K562 (cell line): ENCODE measurements around the gene PBRM1. TPM values are rescaled to one million over a fixed set of nuclear protein-coding genes. Genes with fewer than 3 reads are reported as not detected.

Experiments
- ATAC-seq: fragments of 200-7000 bp; cut with Tn5 transposase; 3 replicates; pipeline ENCODE4 v1.9.1; 2020; ENCODE audit warnings: moderate library complexity
- BruUV-seq: library from RNA; stranded (reverse); fragments of 400-500 nt; replicated peaks from 2 replicates; lab custom pipeline; 2021; lab: Mats Ljungman, UMichigan
- CTCF ChIA-PET: fragments of 300-600 bp; formaldehyde crosslinking; extraction: SDS; loops from one replicate; lab custom pipeline; 2021; ENCODE audit warnings: low intra/inter-chr PET ratio; lab: Yijun Ruan, JAX
- POLR2A ChIA-PET: fragments of 300-600, 350-650 bp; sonication (Branson Sonifier 250); formaldehyde crosslinking; extraction: SDS; loops from one replicate; lab custom pipeline; 2021; ENCODE audit warnings: antibody characterized with exemption, inconsistent platforms; lab: Yijun Ruan, JAX
- DNase-seq, 4 experiments: peaks; one replicate each; pipeline versions ENCODE4 v3.0.0 to v3.0.0-alpha.2; 2011 to 2018; ENCODE audit warnings: low spot score in 3 of 4, mixed read lengths in 3 of 4; ENCODE audit errors: extremely low read depth in 1 of 4
- FAIRE-seq: peaks from 2 replicates; lab custom pipeline; 2011; peaks lifted over from hg19 to GRCh38; lab: Jason Lieb, UNC
- H2AFZ ChIP-seq: 2 replicates; pipeline ENCODE4 v1.6.0; 2011; ENCODE audit warnings: low read depth, low read length, control low read depth, inconsistent platforms
- H3K27ac ChIP-seq: fragments of 200-600 bp; 3 replicates; pipeline ENCODE4 v1.8.0; 2011; ENCODE audit warnings: low read depth, mild to moderate bottlenecking, control low read depth, inconsistent platforms, low read length, moderate library complexity, mixed read lengths; ENCODE audit errors: extremely low read depth
- H3K27me3 ChIP-seq, 2 experiments: fragments of 300-600 bp in 1 of 2; 2 replicates in 1 of 2; 3 replicates in 1 of 2; pipeline versions ENCODE4 v1.6.0 to v1.8.0; 2011; ENCODE audit warnings: inconsistent platforms in 2 of 2, low read length in 2 of 2, mild to moderate bottlenecking in 1 of 2, mixed read lengths in 1 of 2, moderate library complexity in 1 of 2; ENCODE audit not compliant: control insufficient read depth in 2 of 2, insufficient read depth in 2 of 2
- H3K36me3 ChIP-seq: fragments of 300-600 bp; 3 replicates; pipeline ENCODE4 v1.8.0; 2011; ENCODE audit warnings: mild to moderate bottlenecking, low read length, inconsistent platforms; ENCODE audit not compliant: control insufficient read depth, insufficient read depth
- H3K4me1 ChIP-seq, 2 experiments: fragments of 200-600 bp in 1 of 2; replicated peaks in 1 of 2; 2 replicates in 1 of 2; 3 replicates in 1 of 2; pipeline versions ENCODE4 v1.5.1 to v1.8.0; 2011; ENCODE audit warnings: inconsistent platforms in 2 of 2, low read length in 2 of 2, mild to moderate bottlenecking in 1 of 2, mixed read lengths in 1 of 2, moderate library complexity in 1 of 2; ENCODE audit not compliant: control insufficient read depth in 2 of 2, insufficient read depth in 2 of 2
- H3K4me2 ChIP-seq: 2 replicates; pipeline ENCODE4 v1.6.1; 2011; ENCODE audit warnings: low read length, control low read depth, inconsistent platforms, mixed read lengths; ENCODE audit not compliant: insufficient read depth
- H3K4me3 ChIP-seq: fragments of 200-600 bp; sonication (generic), shearing (Covaris generic); 2 replicates; pipeline ENCODE4 v1.5.1; 2016; ENCODE audit warnings: control low read depth, inconsistent platforms
- H3K79me2 ChIP-seq: fragments of 200-600 bp; 3 replicates; pipeline ENCODE4 v1.8.0; 2011; ENCODE audit warnings: low read length, inconsistent platforms; ENCODE audit not compliant: control insufficient read depth, insufficient read depth
- H3K9ac ChIP-seq, 2 experiments: 2 replicates each; pipeline versions ENCODE4 v1.6.0 to v1.6.1; 2011; ENCODE audit warnings: low read depth in 2 of 2, low read length in 2 of 2, control low read depth in 1 of 2, inconsistent platforms in 1 of 2, mild to moderate bottlenecking in 1 of 2, mixed read lengths in 1 of 2; ENCODE audit not compliant: insufficient read depth in 1 of 2
- H3K9me1 ChIP-seq: one replicate; pipeline ENCODE4 v1.6.0; 2011; ENCODE audit warnings: inconsistent platforms, mild to moderate bottlenecking, low read length, moderate library complexity; ENCODE audit not compliant: control insufficient read depth, insufficient read depth
- H3K9me3 ChIP-seq: replicated peaks from 2 replicates; pipeline ENCODE4 v1.5.1; 2011; ENCODE audit warnings: low read depth, low read length, inconsistent platforms; ENCODE audit not compliant: control insufficient read depth, insufficient read depth
- H4K20me1 ChIP-seq: replicated peaks from 2 replicates; pipeline ENCODE4 v1.6.1; 2011; ENCODE audit warnings: low read length, inconsistent platforms, mixed read lengths; ENCODE audit not compliant: control insufficient read depth, insufficient read depth
- ADNP ChIP-seq: fragments of 200-800 bp; sonication (Bioruptor generic); IDR thresholded peaks from 2 replicates; pipeline ENCODE4 v1.6.1; 2016; ENCODE audit warnings: missing genetic modification characterization, missing compliant biosample characterization
- E2F6 ChIP-seq, 2 experiments: IDR thresholded peaks; 2 replicates each; pipeline ENCODE4 v1.6.1; 2011; ENCODE audit warnings: borderline replicate concordance in 1 of 2, control low read depth in 1 of 2, low read depth in 1 of 2, low read length in 1 of 2, mild to moderate bottlenecking in 1 of 2, mixed read lengths in 1 of 2, moderate library complexity in 1 of 2; ENCODE audit not compliant: insufficient read depth in 1 of 2, insufficient read length in 1 of 2, poor library complexity in 1 of 2, severe bottlenecking in 1 of 2; ENCODE audit errors: extremely low read depth in 1 of 2
- ELF1 ChIP-seq: fragments of 200-800 bp; sonication (Bioruptor generic); IDR thresholded peaks from 2 replicates; pipeline ENCODE4 v1.6.1; 2016; ENCODE audit warnings: missing genetic modification characterization, missing compliant biosample characterization
- ERF ChIP-seq: fragments of 450-650 bp; formaldehyde crosslinking; IDR thresholded peaks from 2 replicates; pipeline ENCODE4 v1.4.0; 2020; ENCODE audit warnings: mild to moderate bottlenecking, mixed read lengths
- ETS2 ChIP-seq: IDR thresholded peaks from 2 replicates; pipeline ENCODE4 v1.6.1; 2016; ENCODE audit warnings: borderline replicate concordance, missing genetic modification characterization, mild to moderate bottlenecking, moderate library complexity, missing compliant biosample characterization; ENCODE audit not compliant: poor library complexity, severe bottlenecking
- GATAD2A ChIP-seq: fragments of 450-650 bp; IDR thresholded peaks from 2 replicates; pipeline ENCODE4 v1.6.1; 2017
- JUND ChIP-seq, 2 experiments: IDR thresholded peaks; 2 replicates in 1 of 2; 3 replicates in 1 of 2; pipeline ENCODE4 v1.6.1; 2011; ENCODE audit warnings: borderline replicate concordance in 2 of 2, low read depth in 2 of 2, low read length in 2 of 2, improper control_type of control experiment in 1 of 2, missing biosample characterization in 1 of 2, missing genetic modification characterization in 1 of 2, missing genetic modification reagents in 1 of 2
- MAFK ChIP-seq: IDR thresholded peaks from 2 replicates; pipeline ENCODE4 v1.6.1; 2011; ENCODE audit warnings: low read length, improper control_type of control experiment
- MLLT1 ChIP-seq, 2 experiments: fragments of 450-650 bp; IDR thresholded peaks; 2 replicates each; pipeline ENCODE4 v1.6.1; 2016
- TCF3 ChIP-seq: sonication (generic); formaldehyde crosslinking; IDR thresholded peaks from 2 replicates; pipeline ENCODE4 v1.4.0; 2020; ENCODE audit warnings: mild to moderate bottlenecking, missing genetic modification reagents
- ZHX1 ChIP-seq: fragments of 150-350 bp; conservative IDR thresholded peaks from 2 replicates; pipeline ENCODE4 v1.6.1; 2014; ENCODE audit warnings: low read length
- ZNF764 ChIP-seq: fragments of 250-450 bp; sonication (Bioruptor Pico); IDR thresholded peaks from 2 replicates; pipeline ENCODE4 v1.4.0; 2020; ENCODE audit warnings: low read depth, mild to moderate bottlenecking, moderate library complexity
- ZSCAN29 ChIP-seq: fragments of 450-650 bp; IDR thresholded peaks from 2 replicates; pipeline ENCODE4 v1.6.1; 2017
- WGBS: fragments of 100-300 bp; shearing (Covaris generic); methylation state at CpG from one replicate; pipeline ENCODE4 v1.1.6; 2016; ENCODE audit warnings: low coverage, mixed read lengths; ENCODE audit not compliant: insufficient coverage; ENCODE audit errors: missing lambda C conversion rate; 5-methylcytosine and 5-hydroxymethylcytosine counted together
- in situ Hi-C: fragments of 300-500 bp; cut with MboI; formaldehyde crosslinking; loops from 4 replicates; pipeline ENCODE4 v1.15.0; 2018; ENCODE audit warnings: inconsistent platforms, mixed read lengths
- intact Hi-C: fragments of 100-400 bp; cut with micrococcal nuclease; formaldehyde crosslinking; loops from 2 replicates; pipeline ENCODE4 v1.14.2; 2022
- polyA plus RNA-seq, 8 experiments: library from polyadenylated mRNA; depleted of rRNA in 4 of 8; stranded (reverse) in 5 of 8; unstranded in 3 of 8; fragments of >200 nt; fragmentation: Nextera tagmentation in 2 of 8; fragmentation: Illumina TruSeq in 1 of 8; extraction: Ambion mirVana in 2 of 8; extraction: Trizol in 1 of 8; gene quantifications; 2 replicates each; pipeline versions ENCODE4 v1.2.1 to v1.2.3, GENCODE V29; 2011 to 2014; ENCODE audit warnings: inconsistent platforms in 1 of 8, missing spikeins in 1 of 8
- total RNA-seq, 7 experiments: library from RNA; depleted of rRNA in 6 of 7; stranded (reverse); fragments of >200 nt in 6 of 7; fragmentation: Illumina TruSeq in 2 of 7; extraction: Trizol in 2 of 7; gene quantifications; 2 replicates each; pipeline versions ENCODE4 v1.2.1 to v1.2.3, GENCODE V29; 2011 to 2021; ENCODE audit warnings: low replicate concordance in 1 of 7

The PBRM1 gene
- total and polyA plus RNA-seq, 9 of the 15 experiments (the other 6 are each of a cell fraction or from before 2014, with no cell fraction given), result 3.9 to 31.8 (median 19.0) TPM

- DNase-seq (peak in 1 of 4 experiments; percentile 4), FAIRE-seq (no peak), ATAC-seq (no peak)
- no peaks in the 10 kb centered on the region for H3K9me1 ChIP-seq
- no peak overlapping the region for H2AFZ ChIP-seq
- H3K27ac ChIP-seq, result no peak overlapping the region; the same call in 2 of the 3 replicates
- H4K20me1 ChIP-seq, result no peaks in the 10 kb centered on the region
- H3K9ac ChIP-seq, result no peak overlapping the region
- in situ Hi-C loops, result no loop called here
- H3K9me3 ChIP-seq, result no peaks in the 10 kb centered on the region
- no peaks in the 10 kb centered on the region for H3K27me3 ChIP-seq
- H3K36me3 ChIP-seq, result peaks cover 33% of the 10 kb centered on the region
- no peak overlapping the region for H3K4me2 ChIP-seq
- intact Hi-C loops, result no loop called here
- ChIA-PET CTCF (no interaction called here), POLR2A (interaction anchor here (0.9 kb wide), 1 partner anchor 77 kb away, joined by 5 read pairs; no protein-coding TSS in a partner anchor)
- no peak overlapping the region for H3K4me3 ChIP-seq
- H3K4me1 ChIP-seq, result peaks cover 0 to 3% of the 10 kb centered on the region in 2 experiments; a peak in 2 of 5 replicates
- H3K79me2 ChIP-seq, result no peaks in the 10 kb centered on the region
- BruUV-seq, result no TSS peak
- WGBS, result 81% methylated on average over 8 of the region's 8 CpGs
- TF ChIP-seq ADNP (no peak), ZNF764 (CRISPR knock-in tag) (no peak), MLLT1 (IDR thresholded peaks at IDR 0.05) (no peak), GATAD2A (no peak), JUND (IDR thresholded peaks at IDR 0.05; ENCODE audit: borderline replicate concordance, low read depth, low read length) (peak; percentile 79; the same call in 1 of the 2 replicates), JUND (tag; IDR thresholded peaks at IDR 0.05; ENCODE audit: borderline replicate concordance, low read depth, low read length) (peak; percentile 82; the same call in 2 of the 3 replicates), ETS2 (tag) (no peak), E2F6 (IDR thresholded peaks at IDR 0.05; ENCODE audit: borderline replicate concordance in 1 of 2, extremely low read depth in 1 of 2, insufficient read depth in 1 of 2, insufficient read length in 1 of 2, low read depth in 1 of 2, low read length in 1 of 2, poor library complexity in 1 of 2, severe bottlenecking in 1 of 2) (no peak), ZHX1 (no peak), ERF (CRISPR knock-in tag) (no peak), ELF1 (no peak), ZSCAN29 (no peak), MAFK (peak; percentile 30; the same call in 1 of the 2 replicates), TCF3 (no peak)
Observed at GRCh38 chr3:52609316-52609815, 76.3 kb downstream of the PBRM1 start.
